Measurements from ENCODE around the gene BUD31. TPM values are rescaled to one million over a fixed set of nuclear protein-coding genes. Genes with fewer than 3 reads are reported as not detected.

The BUD31 gene
- total and polyA plus RNA-seq, 2 of the 13 experiments (the other 11 are each of a cell fraction or from before 2014, with no cell fraction given), result 35.1 to 79.1 TPM

GRCh38 chr7:99365318-99366141, 43.2 kb upstream of the BUD31 start (continued):
- TF ChIP-seq, protein P1, sequence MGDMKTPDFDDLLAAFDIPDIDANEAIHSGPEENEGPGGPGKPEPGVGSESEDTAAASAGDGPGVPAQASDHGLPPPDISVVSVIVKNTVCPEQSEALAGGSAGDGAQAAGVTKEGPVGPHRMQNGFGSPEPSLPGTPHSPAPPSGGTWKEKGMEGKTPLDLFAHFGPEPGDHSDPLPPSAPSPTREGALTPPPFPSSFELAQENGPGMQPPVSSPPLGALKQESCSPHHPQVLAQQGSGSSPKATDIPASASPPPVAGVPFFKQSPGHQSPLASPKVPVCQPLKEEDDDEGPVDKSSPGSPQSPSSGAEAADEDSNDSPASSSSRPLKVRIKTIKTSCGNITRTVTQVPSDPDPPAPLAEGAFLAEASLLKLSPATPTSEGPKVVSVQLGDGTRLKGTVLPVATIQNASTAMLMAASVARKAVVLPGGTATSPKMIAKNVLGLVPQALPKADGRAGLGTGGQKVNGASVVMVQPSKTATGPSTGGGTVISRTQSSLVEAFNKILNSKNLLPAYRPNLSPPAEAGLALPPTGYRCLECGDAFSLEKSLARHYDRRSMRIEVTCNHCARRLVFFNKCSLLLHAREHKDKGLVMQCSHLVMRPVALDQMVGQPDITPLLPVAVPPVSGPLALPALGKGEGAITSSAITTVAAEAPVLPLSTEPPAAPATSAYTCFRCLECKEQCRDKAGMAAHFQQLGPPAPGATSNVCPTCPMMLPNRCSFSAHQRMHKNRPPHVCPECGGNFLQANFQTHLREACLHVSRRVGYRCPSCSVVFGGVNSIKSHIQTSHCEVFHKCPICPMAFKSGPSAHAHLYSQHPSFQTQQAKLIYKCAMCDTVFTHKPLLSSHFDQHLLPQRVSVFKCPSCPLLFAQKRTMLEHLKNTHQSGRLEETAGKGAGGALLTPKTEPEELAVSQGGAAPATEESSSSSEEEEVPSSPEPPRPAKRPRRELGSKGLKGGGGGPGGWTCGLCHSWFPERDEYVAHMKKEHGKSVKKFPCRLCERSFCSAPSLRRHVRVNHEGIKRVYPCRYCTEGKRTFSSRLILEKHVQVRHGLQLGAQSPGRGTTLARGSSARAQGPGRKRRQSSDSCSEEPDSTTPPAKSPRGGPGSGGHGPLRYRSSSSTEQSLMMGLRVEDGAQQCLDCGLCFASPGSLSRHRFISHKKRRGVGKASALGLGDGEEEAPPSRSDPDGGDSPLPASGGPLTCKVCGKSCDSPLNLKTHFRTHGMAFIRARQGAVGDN (CRISPR knock-in tag; IDR thresholded peaks at IDR 0.05), result peak; percentile 37
- TF ChIP-seq SIX4 (CRISPR knock-in tag; IDR thresholded peaks at IDR 0.05) (no peak), KDM5B (CRISPR knock-in tag; IDR thresholded peaks at IDR 0.05; ENCODE audit: borderline replicate concordance) (peak; percentile 32; the same call in 1 of the 2 replicates), U2AF1 (optimal IDR thresholded peaks at IDR 0.05; ENCODE audit: low read depth, low read length) (peak; percentile 71), EZH2 (conservative IDR thresholded peaks at IDR 0.05; ENCODE audit: low read depth, low read length) (no peak), SAP130 (CRISPR knock-in tag; IDR thresholded peaks at IDR 0.05; ENCODE audit: low read depth) (peak; percentile 31; the same call in 1 of the 2 replicates), ZNF614 (CRISPR knock-in tag; IDR thresholded peaks at IDR 0.05; ENCODE audit: borderline replicate concordance) (0 out of 2 replicates have a peak, but pooled peaks have one; percentile 35), RFXAP (CRISPR knock-in tag; IDR thresholded peaks at IDR 0.05; ENCODE audit: borderline replicate concordance) (no peak), ZNF879 (CRISPR knock-in tag; IDR thresholded peaks at IDR 0.05) (no peak), ZNF772 (CRISPR knock-in tag; IDR thresholded peaks at IDR 0.05) (no peak), SMC3 (IDR thresholded peaks at IDR 0.05; ENCODE audit: low read length) (peak; percentile 62), XRCC5 (optimal IDR thresholded peaks at IDR 0.05; ENCODE audit: low read length) (peak; percentile 65), ARID4A (CRISPR knock-in tag; IDR thresholded peaks at IDR 0.05; ENCODE audit: borderline replicate concordance) (peak; percentile 35; the same call in 1 of the 2 replicates), ZNF574 (CRISPR knock-in tag; IDR thresholded peaks at IDR 0.05) (peak; percentile 16; the same call in 1 of the 2 replicates)
- TF ChIP-seq, protein P2, sequence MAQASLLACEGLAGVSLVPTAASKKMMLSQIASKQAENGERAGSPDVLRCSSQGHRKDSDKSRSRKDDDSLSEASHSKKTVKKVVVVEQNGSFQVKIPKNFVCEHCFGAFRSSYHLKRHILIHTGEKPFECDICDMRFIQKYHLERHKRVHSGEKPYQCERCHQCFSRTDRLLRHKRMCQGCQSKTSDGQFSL (CRISPR knock-in tag; IDR thresholded peaks at IDR 0.05), result no peak

Measured in HepG2 (cell line).